GM12878 (cell line): ENCODE results near the gene UBE2I. TPM values are rescaled to one million over a fixed set of nuclear protein-coding genes. Genes with fewer than 3 reads are reported as not detected.

Source experiments
- ASH2L ChIP-seq: fragments of 300-600, 200-600 bp; sonication (generic); IDR thresholded peaks from 2 replicates; pipeline ENCODE4 v1.6.1; 2017; ENCODE audit warnings: low read depth, mild to moderate bottlenecking, borderline replicate concordance
- GABPA ChIP-seq: IDR thresholded peaks from 2 replicates; pipeline ENCODE4 v1.6.1; 2014; ENCODE audit warnings: antibody characterized with exemption, low read depth, mild to moderate bottlenecking, inconsistent platforms
- GATAD2B ChIP-seq: fragments of 450-650 bp; conservative IDR thresholded peaks from 2 replicates; pipeline ENCODE4 v1.6.1; 2017; ENCODE audit warnings: low read depth, mild to moderate bottlenecking, moderate library complexity
- IRF3 ChIP-seq: fragments of 450-650 bp; IDR thresholded peaks from 2 replicates; pipeline ENCODE4 v1.6.1; 2014; ENCODE audit warnings: mild to moderate bottlenecking
- LARP7 ChIP-seq: fragments of 450-650 bp; IDR thresholded peaks from 2 replicates; pipeline ENCODE4 v1.6.1; 2017; ENCODE audit warnings: mild to moderate bottlenecking
- MXI1 ChIP-seq: fragments of 150-350 bp; IDR thresholded peaks from 2 replicates; pipeline ENCODE4 v1.6.1; 2011; ENCODE audit warnings: low read depth, mild to moderate bottlenecking, inconsistent platforms, low read length, improper control_type of control experiment
- MYB ChIP-seq: fragments of 150-350 bp; IDR thresholded peaks from 2 replicates; pipeline ENCODE4 v1.6.1; 2014; ENCODE audit warnings: mild to moderate bottlenecking, low read depth, low read length, borderline replicate concordance
- NR2C1 ChIP-seq: fragments of 450-650 bp; IDR thresholded peaks from 2 replicates; pipeline ENCODE4 v1.6.1; 2017; ENCODE audit warnings: antibody characterized with exemption, mild to moderate bottlenecking, moderate library complexity
- PBX3 ChIP-seq: IDR thresholded peaks from 2 replicates; pipeline ENCODE4 v1.6.1; 2011; ENCODE audit warnings: mild to moderate bottlenecking, low read depth, low read length, moderate library complexity; ENCODE audit not compliant: insufficient replicate concordance
- RAD51 ChIP-seq: fragments of 450-650 bp; IDR thresholded peaks from 2 replicates; pipeline ENCODE4 v1.6.1; 2016; ENCODE audit warnings: moderate library complexity, mild to moderate bottlenecking, inconsistent platforms
- STAT1 ChIP-seq: fragments of 450-650 bp; conservative IDR thresholded peaks from 2 replicates; pipeline ENCODE4 v1.6.1; 2014; ENCODE audit warnings: antibody characterized with exemption, mild to moderate bottlenecking
- SUPT20H ChIP-seq: IDR thresholded peaks from 2 replicates; pipeline ENCODE4 v1.6.1; 2011; ENCODE audit warnings: low read depth, mild to moderate bottlenecking, low read length, moderate library complexity, borderline replicate concordance; ENCODE audit not compliant: control insufficient read depth
- TCF7 ChIP-seq: IDR thresholded peaks from 2 replicates; pipeline ENCODE4 v1.6.1; 2014; ENCODE audit warnings: antibody characterized with exemption, borderline replicate concordance
- ZBTB33 ChIP-seq: fragments of 450-650 bp; IDR thresholded peaks from 2 replicates; pipeline ENCODE4 v1.6.1; 2017; ENCODE audit warnings: mild to moderate bottlenecking
- polyA plus RNA-seq, 11 experiments: library from polyadenylated mRNA; depleted of rRNA in 4 of 11; unstranded in 6 of 11; stranded (reverse) in 5 of 11; fragments of >200 nt; fragmentation: Nextera tagmentation in 4 of 11; fragmentation: Illumina TruSeq in 1 of 11; extraction: Ambion mirVana in 4 of 11; extraction: Trizol in 1 of 11; gene quantifications; 1 replicate in 1 of 11; 2 replicates in 10 of 11; pipeline versions ENCODE4 v1.2.1 to v1.2.3, GENCODE V29; 2011 to 2016; ENCODE audit warnings: inconsistent platforms in 2 of 11, missing spikeins in 2 of 11, low read depth in 1 of 11
- total RNA-seq, 4 experiments: library from RNA; depleted of rRNA in 3 of 4; stranded (reverse); fragments of >200 nt in 3 of 4; fragmentation: Illumina TruSeq in 1 of 4; extraction: Trizol in 1 of 4; gene quantifications; 2 replicates each; pipeline versions ENCODE4 v1.2.1 to v1.2.3, GENCODE V29; 2013 to 2021
- TF ChIP-seq, protein P1 (sequence below): fragments of 450-650 bp; conservative IDR thresholded peaks from 2 replicates; pipeline ENCODE4 v1.6.1; 2017; ENCODE audit warnings: mild to moderate bottlenecking, moderate library complexity
- TF ChIP-seq, protein P2 (sequence below): fragments of 150-350 bp; IDR thresholded peaks from 2 replicates; pipeline ENCODE4 v1.6.1; 2016; ENCODE audit warnings: low read depth, low read length

The UBE2I gene
- total and polyA plus RNA-seq, 10 of the 15 experiments (the other 5 are each of a cell fraction or from before 2014, with no cell fraction given): 47.5 to 243 (median 194) TPM

DNA sequence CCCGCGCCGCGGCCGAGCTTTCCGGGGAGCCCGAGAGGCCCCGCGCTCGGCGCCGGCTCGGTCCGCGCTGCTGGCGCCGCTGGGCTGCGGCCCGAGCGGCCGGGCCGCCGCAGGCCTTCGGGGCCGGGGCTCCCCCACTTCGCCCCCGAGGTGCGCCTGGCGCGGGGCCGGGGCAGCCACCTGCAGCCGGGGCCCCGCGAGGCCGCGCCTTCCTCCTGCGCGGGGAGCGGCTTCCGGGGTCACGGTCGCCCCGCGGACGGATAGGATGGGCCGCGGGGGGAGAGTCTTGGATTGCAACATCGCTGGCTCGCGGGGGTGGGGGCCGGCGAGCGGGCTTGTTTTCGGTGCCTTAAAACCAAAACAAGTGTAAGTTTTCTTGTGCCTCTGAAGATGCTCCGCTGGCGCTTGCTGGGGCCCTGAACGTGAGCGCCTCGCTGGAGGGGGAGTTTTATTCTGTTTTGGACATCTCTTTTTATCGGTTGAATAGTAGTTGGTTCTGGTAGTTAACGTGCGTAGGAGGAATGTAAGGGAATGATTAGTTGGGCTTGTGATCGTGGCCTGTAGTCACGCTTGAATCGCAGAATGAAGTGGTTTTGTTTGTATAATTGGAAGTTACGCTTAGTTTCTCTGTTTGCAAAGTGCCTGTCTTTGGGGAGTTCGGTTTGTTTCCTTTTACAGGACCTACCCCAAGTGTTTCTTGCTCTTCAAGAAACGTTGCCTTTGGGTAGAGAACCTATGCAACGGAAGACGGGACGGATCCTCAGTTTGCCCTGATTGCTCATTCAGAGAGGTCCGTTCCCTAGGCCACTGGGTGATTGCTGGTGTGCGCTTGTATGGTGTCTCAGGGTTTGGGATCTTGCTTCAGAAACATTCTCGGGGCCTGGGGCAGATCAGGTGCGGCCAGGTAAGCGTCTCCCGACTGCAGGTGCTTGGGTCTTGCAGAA lies 724 bp downstream of the UBE2I start (continued):
- TF ChIP-seq IRF3 (no peak), GABPA (no peak), NR2C1 (peak; percentile 58), GATAD2B (0 out of 2 replicates have a peak, but pooled peaks have one; percentile 26), LARP7 (no peak), RAD51 (no peak), MXI1 (no peak), SUPT20H (no peak), ZBTB33 (no peak), MYB (no peak), PBX3 (no peak), STAT1 (no peak), ASH2L (no peak), TCF7 (no peak)
- TF ChIP-seq, protein P1, sequence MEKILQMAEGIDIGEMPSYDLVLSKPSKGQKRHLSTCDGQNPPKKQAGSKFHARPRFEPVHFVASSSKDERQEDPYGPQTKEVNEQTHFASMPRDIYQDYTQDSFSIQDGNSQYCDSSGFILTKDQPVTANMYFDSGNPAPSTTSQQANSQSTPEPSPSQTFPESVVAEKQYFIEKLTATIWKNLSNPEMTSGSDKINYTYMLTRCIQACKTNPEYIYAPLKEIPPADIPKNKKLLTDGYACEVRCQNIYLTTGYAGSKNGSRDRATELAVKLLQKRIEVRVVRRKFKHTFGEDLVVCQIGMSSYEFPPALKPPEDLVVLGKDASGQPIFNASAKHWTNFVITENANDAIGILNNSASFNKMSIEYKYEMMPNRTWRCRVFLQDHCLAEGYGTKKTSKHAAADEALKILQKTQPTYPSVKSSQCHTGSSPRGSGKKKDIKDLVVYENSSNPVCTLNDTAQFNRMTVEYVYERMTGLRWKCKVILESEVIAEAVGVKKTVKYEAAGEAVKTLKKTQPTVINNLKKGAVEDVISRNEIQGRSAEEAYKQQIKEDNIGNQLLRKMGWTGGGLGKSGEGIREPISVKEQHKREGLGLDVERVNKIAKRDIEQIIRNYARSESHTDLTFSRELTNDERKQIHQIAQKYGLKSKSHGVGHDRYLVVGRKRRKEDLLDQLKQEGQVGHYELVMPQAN: no peak
- TF ChIP-seq, protein P2, sequence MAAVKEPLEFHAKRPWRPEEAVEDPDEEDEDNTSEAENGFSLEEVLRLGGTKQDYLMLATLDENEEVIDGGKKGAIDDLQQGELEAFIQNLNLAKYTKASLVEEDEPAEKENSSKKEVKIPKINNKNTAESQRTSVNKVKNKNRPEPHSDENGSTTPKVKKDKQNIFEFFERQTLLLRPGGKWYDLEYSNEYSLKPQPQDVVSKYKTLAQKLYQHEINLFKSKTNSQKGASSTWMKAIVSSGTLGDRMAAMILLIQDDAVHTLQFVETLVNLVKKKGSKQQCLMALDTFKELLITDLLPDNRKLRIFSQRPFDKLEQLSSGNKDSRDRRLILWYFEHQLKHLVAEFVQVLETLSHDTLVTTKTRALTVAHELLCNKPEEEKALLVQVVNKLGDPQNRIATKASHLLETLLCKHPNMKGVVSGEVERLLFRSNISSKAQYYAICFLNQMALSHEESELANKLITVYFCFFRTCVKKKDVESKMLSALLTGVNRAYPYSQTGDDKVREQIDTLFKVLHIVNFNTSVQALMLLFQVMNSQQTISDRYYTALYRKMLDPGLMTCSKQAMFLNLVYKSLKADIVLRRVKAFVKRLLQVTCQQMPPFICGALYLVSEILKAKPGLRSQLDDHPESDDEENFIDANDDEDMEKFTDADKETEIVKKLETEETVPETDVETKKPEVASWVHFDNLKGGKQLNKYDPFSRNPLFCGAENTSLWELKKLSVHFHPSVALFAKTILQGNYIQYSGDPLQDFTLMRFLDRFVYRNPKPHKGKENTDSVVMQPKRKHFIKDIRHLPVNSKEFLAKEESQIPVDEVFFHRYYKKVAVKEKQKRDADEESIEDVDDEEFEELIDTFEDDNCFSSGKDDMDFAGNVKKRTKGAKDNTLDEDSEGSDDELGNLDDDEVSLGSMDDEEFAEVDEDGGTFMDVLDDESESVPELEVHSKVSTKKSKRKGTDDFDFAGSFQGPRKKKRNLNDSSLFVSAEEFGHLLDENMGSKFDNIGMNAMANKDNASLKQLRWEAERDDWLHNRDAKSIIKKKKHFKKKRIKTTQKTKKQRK: no peak
